HG03175 (cell line): ENCODE results near the gene GMPR.
A peak's percentile ranks its signal among the peaks of the same experiment; 100 is the strongest.

Experiments
- ATAC-seq: cut with Tn5 transposase; IDR thresholded peaks from one replicate; pipeline ENCODE4 v1.9.1; 2021; ENCODE audit warnings: mild to moderate bottlenecking, moderate library complexity; ENCODE audit not compliant: unreplicated experiment

The GMPR gene

GRCh38 chr6:16296061-16296670 is 57.8 kb downstream of the GMPR start:
- no peak for ATAC-seq

- no peak for ATAC-seq
These were observed 61.5 kb downstream of the GMPR start for GRCh38 chr6:16299861-16300260.

GRCh38 chr6:16301511-16301910 is 63.1 kb downstream of the GMPR start:
- ATAC-seq: peak; percentile 76

- no peak for ATAC-seq
These were observed 64.5 kb downstream of the GMPR start for GRCh38 chr6:16302721-16303552.

- ATAC-seq: peak; percentile 74
These were observed 66.9 kb downstream of the GMPR start for GRCh38 chr6:16305246-16305725.

GRCh38 chr6:16305788-16306187 is 67.4 kb downstream of the GMPR start:
- peak; percentile 20 for ATAC-seq

- ATAC-seq: no peak
These were observed 67.9 kb downstream of the GMPR start for GRCh38 chr6:16306334-16306733.

GRCh38 chr6:16311763-16312162 is 73.4 kb downstream of the GMPR start:
- no peak for ATAC-seq

GRCh38 chr6:16313732-16314131 is 75.3 kb downstream of the GMPR start:
- ATAC-seq: no peak

GRCh38 chr6:16314296-16314695 is 75.9 kb downstream of the GMPR start:
- no peak for ATAC-seq

- no peak for ATAC-seq
These were observed 78.4 kb downstream of the GMPR start for GRCh38 chr6:16316741-16317251.

- no peak for ATAC-seq
These were observed 80.2 kb downstream of the GMPR start for GRCh38 chr6:16318538-16318937.

- ATAC-seq: no peak
These were observed 80.8 kb downstream of the GMPR start for GRCh38 chr6:16318953-16319720.

- ATAC-seq: peak; percentile 73
These were observed 81.6 kb downstream of the GMPR start for GRCh38 chr6:16319813-16320532.

- no peak for ATAC-seq
These were observed 82.3 kb downstream of the GMPR start for GRCh38 chr6:16320533-16321340.

- ATAC-seq: no peak
These were observed 82.9 kb downstream of the GMPR start for GRCh38 chr6:16321341-16321710.

GRCh38 chr6:16321826-16322225 is 83.4 kb downstream of the GMPR start:
- no peak for ATAC-seq

GRCh38 chr6:16322666-16323312 is 84.4 kb downstream of the GMPR start:
- peak; percentile 80 for ATAC-seq

GRCh38 chr6:16324184-16324583 is 85.8 kb downstream of the GMPR start:
- ATAC-seq: no peak
